H1 (cell line): Measurements from ENCODE around the gene MGMT. TPM values are rescaled to one million over a fixed set of nuclear protein-coding genes. Genes with fewer than 3 reads are reported as not detected.

Experiments used
- EZH2 ChIP-seq: fragments of 200-600 bp; sonication (generic); IDR thresholded peaks from 2 replicates; pipeline ENCODE4 v1.7.1; 2012; ENCODE audit warnings: low read depth, mild to moderate bottlenecking, moderate library complexity, low read length, inconsistent platforms; ENCODE audit not compliant: severe bottlenecking
- polyA plus RNA-seq, 7 experiments: library from polyadenylated mRNA; depleted of rRNA in 3 of 7; stranded (reverse) in 5 of 7; unstranded in 2 of 7; fragments of >200 nt in 5 of 7; fragments of 200-250 nt in 2 of 7; gene quantifications; 1 replicate in 5 of 7; 2 replicates in 1 of 7; 4 replicates in 1 of 7; pipeline versions ENCODE4 v1.2.1 to v1.2.3, GENCODE V29; 2011 to 2013; ENCODE audit warnings: missing spikeins in 2 of 7, mixed read lengths in 2 of 7
- total RNA-seq: library from RNA; stranded (reverse); fragmentation: NEBNext Ultra II Directional; extraction: Animal tissue kit (Norgen Biotek cat#: 25700); gene quantifications from 2 replicates; pipeline ENCODE4 v1.2.1, GENCODE V29; 2021

The MGMT gene
- total and polyA plus RNA-seq, 2 of the 8 experiments (the other 6 are each of a cell fraction or from before 2014, with no cell fraction given) = 9.9 to 10.7 TPM

DNA sequence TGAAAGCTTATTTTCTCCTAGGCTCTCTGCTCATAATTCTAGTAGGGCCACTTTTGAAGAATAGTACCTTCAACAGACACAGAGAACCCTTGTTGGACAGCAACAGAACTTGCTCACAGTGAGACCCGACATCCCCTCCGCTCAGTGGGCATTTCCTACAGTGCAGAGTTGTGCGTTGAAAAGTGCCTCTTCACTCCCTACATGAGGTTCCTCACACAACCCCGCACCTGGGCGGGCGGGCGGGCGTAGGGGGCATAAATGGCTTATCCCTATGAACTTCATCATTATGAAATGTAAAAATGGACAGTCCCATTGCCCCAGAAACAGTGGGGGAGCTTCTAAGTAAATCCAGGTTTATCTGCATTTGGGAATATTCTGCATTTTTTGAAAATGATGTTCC lies 174.9 kb downstream of the MGMT start (continued):
- no peak for TF ChIP-seq EZH2
